ENCODE results near the gene THSD7A.

DNA sequence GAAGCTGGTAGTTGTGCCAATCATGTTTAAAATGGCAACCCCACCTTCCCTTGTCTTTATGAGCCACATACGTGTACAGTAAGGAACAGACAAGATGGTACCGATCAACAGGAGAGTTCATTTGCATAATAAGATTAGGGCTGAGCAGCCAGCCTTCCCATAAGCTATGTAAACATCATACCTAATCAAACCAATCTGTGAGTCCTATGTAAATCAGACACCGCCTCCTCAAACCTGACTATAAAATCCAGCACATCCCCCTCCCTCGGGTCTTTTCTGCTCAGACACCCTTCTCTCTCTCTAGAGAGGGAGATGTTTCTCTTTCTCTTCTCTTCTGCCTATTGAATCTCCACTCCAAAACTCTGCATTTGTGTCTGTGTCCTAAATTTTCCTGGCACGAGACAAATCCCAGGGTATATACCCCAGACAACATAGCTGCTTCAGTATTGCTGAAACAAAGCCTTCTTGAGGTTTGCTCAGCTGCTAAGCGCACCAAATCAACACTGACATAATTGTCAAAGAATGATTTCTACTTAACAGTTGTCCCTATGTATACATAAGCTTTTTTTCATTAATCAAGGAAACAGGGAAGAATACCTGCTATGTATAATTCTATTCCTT is 279.2 kb downstream of the THSD7A start:
- TF ChIP-seq, protein P1, sequence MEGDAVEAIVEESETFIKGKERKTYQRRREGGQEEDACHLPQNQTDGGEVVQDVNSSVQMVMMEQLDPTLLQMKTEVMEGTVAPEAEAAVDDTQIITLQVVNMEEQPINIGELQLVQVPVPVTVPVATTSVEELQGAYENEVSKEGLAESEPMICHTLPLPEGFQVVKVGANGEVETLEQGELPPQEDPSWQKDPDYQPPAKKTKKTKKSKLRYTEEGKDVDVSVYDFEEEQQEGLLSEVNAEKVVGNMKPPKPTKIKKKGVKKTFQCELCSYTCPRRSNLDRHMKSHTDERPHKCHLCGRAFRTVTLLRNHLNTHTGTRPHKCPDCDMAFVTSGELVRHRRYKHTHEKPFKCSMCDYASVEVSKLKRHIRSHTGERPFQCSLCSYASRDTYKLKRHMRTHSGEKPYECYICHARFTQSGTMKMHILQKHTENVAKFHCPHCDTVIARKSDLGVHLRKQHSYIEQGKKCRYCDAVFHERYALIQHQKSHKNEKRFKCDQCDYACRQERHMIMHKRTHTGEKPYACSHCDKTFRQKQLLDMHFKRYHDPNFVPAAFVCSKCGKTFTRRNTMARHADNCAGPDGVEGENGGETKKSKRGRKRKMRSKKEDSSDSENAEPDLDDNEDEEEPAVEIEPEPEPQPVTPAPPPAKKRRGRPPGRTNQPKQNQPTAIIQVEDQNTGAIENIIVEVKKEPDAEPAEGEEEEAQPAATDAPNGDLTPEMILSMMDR (IDR thresholded peaks at IDR 0.05; ENCODE audit: poor library complexity), result no peak
- TF ChIP-seq EZH2 (IDR thresholded peaks at IDR 0.05; ENCODE audit: borderline replicate concordance) (no peak), EZH2phosphoT487 (IDR thresholded peaks at IDR 0.05; ENCODE audit: low read depth, severe bottlenecking, unreplicated experiment) (no peak)

All from hepatocyte (in vitro differentiated cells).